Gastrocnemius medialis (tissue), 4 donors: ENCODE data around the gene LANCL2.

ENCODE experiments used
- POLR2A ChIP-seq, 2 donors: fragments of 450-650 bp; IDR thresholded peaks; one replicate each; pipeline ENCODE4 v1.6.1; 2017; ENCODE audit warnings: antibody characterized with exemption in 2 of 2, mild to moderate bottlenecking in 2 of 2, moderate library complexity in 2 of 2
- TF ChIP-seq, protein P1 (sequence below), 5 experiments: fragments of 450-650 bp in 3 of 5; fragments of 200-600 bp in 2 of 5; sonication (generic) in 2 of 5; IDR thresholded peaks in 4 of 5; conservative IDR thresholded peaks in 1 of 5; 1 replicate in 4 of 5; 2 replicates in 1 of 5; pipeline ENCODE4 v1.5.1; 2016 to 2019; ENCODE audit warnings: antibody characterized with exemption in 5 of 5, mild to moderate bottlenecking in 3 of 5, moderate library complexity in 3 of 5

GRCh38 chr7:55468495-55468894, 103.4 kb downstream of the LANCL2 start:
- TF ChIP-seq, protein P1, sequence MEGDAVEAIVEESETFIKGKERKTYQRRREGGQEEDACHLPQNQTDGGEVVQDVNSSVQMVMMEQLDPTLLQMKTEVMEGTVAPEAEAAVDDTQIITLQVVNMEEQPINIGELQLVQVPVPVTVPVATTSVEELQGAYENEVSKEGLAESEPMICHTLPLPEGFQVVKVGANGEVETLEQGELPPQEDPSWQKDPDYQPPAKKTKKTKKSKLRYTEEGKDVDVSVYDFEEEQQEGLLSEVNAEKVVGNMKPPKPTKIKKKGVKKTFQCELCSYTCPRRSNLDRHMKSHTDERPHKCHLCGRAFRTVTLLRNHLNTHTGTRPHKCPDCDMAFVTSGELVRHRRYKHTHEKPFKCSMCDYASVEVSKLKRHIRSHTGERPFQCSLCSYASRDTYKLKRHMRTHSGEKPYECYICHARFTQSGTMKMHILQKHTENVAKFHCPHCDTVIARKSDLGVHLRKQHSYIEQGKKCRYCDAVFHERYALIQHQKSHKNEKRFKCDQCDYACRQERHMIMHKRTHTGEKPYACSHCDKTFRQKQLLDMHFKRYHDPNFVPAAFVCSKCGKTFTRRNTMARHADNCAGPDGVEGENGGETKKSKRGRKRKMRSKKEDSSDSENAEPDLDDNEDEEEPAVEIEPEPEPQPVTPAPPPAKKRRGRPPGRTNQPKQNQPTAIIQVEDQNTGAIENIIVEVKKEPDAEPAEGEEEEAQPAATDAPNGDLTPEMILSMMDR (IDR thresholded peaks at IDR 0.05 in 4 of 5, conservative IDR thresholded peaks at IDR 0.05 in 1 of 5) = no peak
- no peak for TF ChIP-seq POLR2A (IDR thresholded peaks at IDR 0.05)
